Measurements from ENCODE around the gene HSPBP1.

The HSPBP1 gene

DNA sequence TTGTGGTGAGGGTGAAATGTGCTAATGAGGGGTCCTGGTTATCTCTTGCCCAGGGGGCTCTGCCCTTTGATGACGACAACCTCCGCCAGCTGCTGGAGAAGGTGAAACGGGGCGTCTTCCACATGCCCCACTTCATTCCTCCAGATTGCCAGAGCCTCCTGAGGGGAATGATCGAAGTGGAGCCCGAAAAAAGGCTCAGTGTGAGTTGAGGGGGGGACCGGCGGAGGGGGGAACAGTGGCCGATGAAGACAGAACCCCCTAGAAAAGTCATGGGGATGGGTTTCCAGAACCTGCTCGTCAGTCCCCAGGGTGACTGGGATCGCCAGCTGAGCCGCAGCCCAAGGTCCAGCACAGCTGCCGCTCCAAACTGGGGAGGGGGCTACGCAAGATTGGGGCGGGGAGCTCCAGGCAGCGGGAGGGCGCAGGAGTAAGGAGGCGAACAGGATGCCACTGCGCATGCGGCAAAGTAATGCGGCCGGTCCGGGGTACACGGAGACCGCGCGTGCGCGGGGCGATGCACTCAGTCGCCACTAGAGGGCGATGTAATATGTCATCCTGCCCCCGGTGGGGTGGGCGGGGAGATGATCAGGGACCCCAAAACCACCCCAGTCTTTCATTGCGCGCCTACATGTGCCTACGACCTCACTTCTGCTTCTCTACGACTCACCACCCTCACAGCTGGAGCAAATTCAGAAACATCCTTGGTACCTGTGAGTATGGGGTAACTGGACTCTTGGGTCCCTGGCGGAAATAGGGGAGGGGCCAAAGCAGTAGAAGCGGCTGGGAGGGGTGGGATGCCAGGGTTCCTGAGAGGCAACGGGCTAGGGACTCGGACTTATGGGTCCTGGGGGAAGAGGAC is 21.8 kb upstream of the HSPBP1 start:
- TF ChIP-seq, protein P1, sequence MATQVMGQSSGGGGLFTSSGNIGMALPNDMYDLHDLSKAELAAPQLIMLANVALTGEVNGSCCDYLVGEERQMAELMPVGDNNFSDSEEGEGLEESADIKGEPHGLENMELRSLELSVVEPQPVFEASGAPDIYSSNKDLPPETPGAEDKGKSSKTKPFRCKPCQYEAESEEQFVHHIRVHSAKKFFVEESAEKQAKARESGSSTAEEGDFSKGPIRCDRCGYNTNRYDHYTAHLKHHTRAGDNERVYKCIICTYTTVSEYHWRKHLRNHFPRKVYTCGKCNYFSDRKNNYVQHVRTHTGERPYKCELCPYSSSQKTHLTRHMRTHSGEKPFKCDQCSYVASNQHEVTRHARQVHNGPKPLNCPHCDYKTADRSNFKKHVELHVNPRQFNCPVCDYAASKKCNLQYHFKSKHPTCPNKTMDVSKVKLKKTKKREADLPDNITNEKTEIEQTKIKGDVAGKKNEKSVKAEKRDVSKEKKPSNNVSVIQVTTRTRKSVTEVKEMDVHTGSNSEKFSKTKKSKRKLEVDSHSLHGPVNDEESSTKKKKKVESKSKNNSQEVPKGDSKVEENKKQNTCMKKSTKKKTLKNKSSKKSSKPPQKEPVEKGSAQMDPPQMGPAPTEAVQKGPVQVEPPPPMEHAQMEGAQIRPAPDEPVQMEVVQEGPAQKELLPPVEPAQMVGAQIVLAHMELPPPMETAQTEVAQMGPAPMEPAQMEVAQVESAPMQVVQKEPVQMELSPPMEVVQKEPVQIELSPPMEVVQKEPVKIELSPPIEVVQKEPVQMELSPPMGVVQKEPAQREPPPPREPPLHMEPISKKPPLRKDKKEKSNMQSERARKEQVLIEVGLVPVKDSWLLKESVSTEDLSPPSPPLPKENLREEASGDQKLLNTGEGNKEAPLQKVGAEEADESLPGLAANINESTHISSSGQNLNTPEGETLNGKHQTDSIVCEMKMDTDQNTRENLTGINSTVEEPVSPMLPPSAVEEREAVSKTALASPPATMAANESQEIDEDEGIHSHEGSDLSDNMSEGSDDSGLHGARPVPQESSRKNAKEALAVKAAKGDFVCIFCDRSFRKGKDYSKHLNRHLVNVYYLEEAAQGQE (IDR thresholded peaks at IDR 0.05; ENCODE audit: insufficient read depth in 1 of 2, low read depth in 2 of 2, low read length in 2 of 2), result no peak
- TF ChIP-seq TAF1 (IDR thresholded peaks at IDR 0.05; ENCODE audit: borderline replicate concordance, insufficient read depth, low read length) (0 out of 2 replicates have a peak, but pooled peaks have one; percentile 28), FOXP2 (optimal IDR thresholded peaks at IDR 0.05; ENCODE audit: borderline replicate concordance, extremely low read depth, extremely low read length, insufficient read depth) (no peak), POLR2AphosphoS5 (IDR thresholded peaks at IDR 0.05; ENCODE audit: low read depth, low read length) (peak; percentile 59)

DNA sequence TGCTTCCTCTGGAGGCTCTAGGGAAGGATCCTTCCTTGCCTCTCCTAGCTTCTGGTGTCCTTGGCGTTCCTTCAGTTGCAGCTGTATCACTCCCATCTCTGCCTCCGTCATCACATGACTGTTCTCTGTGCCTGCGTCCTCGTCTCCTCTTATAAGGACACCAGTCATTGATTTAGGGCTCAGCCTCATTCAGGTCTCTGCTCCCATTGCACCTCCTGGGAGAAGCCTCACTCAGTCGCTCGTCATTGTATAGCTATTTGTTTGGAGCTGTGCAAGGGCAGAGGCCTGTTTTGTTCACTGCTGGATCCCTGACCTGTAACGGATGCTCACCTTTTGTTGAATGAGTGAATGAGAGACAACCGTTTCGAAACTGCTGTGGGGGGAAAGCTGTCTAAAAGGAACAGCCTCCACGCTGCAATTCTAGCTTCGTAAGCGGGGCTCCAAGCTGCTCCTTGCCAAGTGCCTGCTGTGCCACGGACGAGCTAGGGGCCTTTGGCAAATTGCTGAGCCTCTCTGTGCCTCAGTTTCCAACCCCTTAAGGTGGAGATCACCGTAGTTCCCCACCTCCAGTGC is 21.1 kb upstream of the HSPBP1 start:
- TF ChIP-seq TAF1 (IDR thresholded peaks at IDR 0.05; ENCODE audit: borderline replicate concordance, insufficient read depth, low read length) (no peak), POLR2AphosphoS5 (IDR thresholded peaks at IDR 0.05; ENCODE audit: low read depth, low read length) (no peak), SIN3A (IDR thresholded peaks at IDR 0.05; ENCODE audit: borderline replicate concordance, insufficient read depth, low read length) (no peak), FOXP2 (optimal IDR thresholded peaks at IDR 0.05; ENCODE audit: borderline replicate concordance, extremely low read depth, extremely low read length, insufficient read depth) (no peak)
- TF ChIP-seq, protein P1 (IDR thresholded peaks at IDR 0.05; ENCODE audit: insufficient read depth in 1 of 2, low read depth in 2 of 2, low read length in 2 of 2), result no peak

DNA sequence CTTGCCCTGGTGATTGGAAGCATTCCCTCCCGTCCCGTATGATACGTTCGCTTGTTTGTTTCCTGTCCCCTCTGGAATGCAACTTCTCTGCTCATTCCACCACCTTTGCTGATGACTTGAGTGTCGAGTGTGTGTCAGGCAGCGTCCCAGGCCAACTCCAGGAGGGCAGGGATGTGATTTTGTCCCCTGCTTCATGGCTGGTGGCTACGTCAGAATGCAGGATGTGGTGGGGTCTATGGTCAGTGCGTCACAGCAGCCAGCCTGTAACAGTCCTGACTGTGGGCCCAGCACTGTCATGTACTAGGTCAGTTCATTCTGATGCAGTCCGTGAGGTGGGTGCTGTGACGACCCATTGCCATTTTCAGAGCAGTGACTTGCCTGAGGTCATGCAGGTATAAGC is 20.1 kb upstream of the HSPBP1 start:
- TF ChIP-seq POLR2AphosphoS5 (IDR thresholded peaks at IDR 0.05; ENCODE audit: low read depth, low read length) (no peak), TAF1 (IDR thresholded peaks at IDR 0.05; ENCODE audit: borderline replicate concordance, insufficient read depth, low read length) (no peak), SIN3A (IDR thresholded peaks at IDR 0.05; ENCODE audit: borderline replicate concordance, insufficient read depth, low read length) (no peak)

DNA sequence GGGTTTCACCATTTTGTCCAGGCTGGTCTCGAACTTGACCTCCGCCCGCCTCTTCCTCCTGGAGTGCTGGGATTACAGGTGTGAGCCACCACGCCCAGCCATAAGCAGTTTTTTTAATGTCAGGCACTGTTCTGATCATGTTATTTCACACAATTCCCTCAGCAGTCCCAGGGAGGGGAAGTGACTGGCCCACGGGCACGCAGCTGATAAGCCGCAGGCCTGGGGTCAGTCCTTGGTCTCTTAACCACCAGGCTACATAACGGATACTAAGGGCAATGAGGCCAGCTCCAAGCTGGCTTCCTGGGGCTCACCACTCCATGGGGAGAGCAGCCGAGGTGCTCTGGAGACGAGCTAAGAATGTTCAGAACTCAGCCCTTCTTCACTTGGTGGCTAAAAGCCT is 17.4 kb upstream of the HSPBP1 start:
- TF ChIP-seq TAF1 (IDR thresholded peaks at IDR 0.05; ENCODE audit: borderline replicate concordance, insufficient read depth, low read length), result no peak
- no peak for TF ChIP-seq SIN3A (IDR thresholded peaks at IDR 0.05; ENCODE audit: borderline replicate concordance, insufficient read depth, low read length)
- TF ChIP-seq FOXP2 (optimal IDR thresholded peaks at IDR 0.05; ENCODE audit: borderline replicate concordance, extremely low read depth, extremely low read length, insufficient read depth), result no peak
- TF ChIP-seq, protein P1 (IDR thresholded peaks at IDR 0.05; ENCODE audit: insufficient read depth in 1 of 2, low read depth in 2 of 2, low read length in 2 of 2), result no peak
- no peak for TF ChIP-seq POLR2AphosphoS5 (IDR thresholded peaks at IDR 0.05; ENCODE audit: low read depth, low read length)

DNA sequence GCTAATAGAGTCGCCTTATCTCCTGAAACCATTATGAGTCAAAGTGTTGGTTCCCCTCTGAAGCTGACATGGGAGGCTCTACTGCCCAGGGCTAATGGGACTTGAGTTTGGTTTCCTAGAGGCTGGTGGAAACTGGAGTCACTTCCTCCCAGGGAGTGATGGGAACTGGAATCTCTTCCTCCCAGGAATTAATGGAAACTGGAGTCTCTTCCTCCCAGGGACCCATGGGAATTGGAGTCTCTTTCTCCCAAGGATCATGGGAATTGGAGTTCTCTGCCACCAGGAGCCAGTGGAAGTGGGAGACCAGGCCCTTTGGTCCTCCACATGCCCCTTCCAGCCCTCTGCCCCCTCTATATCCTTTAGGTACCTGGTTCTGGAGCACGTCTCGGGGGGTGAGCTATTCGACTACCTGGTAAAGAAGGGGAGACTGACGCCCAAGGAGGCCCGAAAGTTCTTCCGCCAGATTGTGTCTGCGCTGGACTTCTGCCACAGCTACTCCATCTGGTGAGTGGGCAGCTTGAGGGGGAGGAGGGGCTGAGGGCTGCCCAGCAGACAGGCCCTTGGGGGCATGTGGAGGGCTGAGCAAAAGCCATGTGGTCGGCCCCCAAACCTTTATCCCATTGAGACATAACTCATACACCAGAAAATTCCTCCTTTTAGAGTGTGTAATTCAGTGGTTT is 9.3 kb upstream of the HSPBP1 start:
- TF ChIP-seq, protein P1 (IDR thresholded peaks at IDR 0.05; ENCODE audit: insufficient read depth in 1 of 2, low read depth in 2 of 2, low read length in 2 of 2), result no peak
- TF ChIP-seq FOXP2 (optimal IDR thresholded peaks at IDR 0.05; ENCODE audit: borderline replicate concordance, extremely low read depth, extremely low read length, insufficient read depth), result no peak
- TF ChIP-seq TAF1 (IDR thresholded peaks at IDR 0.05; ENCODE audit: borderline replicate concordance, insufficient read depth, low read length), result no peak
- TF ChIP-seq SIN3A (IDR thresholded peaks at IDR 0.05; ENCODE audit: borderline replicate concordance, insufficient read depth, low read length), result no peak
- no peak for TF ChIP-seq POLR2AphosphoS5 (IDR thresholded peaks at IDR 0.05; ENCODE audit: low read depth, low read length)
